ENCODE measurements around the gene BGLAP.

The BGLAP gene

DNA sequence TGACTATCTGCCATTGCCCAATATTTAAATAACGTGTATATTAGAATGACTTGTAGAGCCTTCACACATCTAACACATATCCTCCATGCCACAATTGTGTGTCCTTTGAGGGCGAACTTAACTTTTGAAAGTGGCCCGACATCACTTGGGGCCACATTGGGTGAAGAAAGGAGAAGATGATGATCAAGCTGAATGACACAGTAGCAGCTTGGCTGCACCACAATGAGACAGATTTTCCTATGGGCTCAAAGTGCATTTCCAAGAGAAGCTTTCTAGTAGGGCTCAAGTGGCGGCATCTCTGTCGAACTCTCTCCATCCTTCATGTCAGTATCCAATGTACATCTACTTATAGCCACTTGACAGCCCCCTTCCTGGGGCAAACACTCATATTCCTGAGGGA is 3.7 kb upstream of the BGLAP start:
- no peak overlapping the region for H3K4me3 ChIP-seq (ENCODE audit: low read length)
- peaks cover 9% of the 10 kb centered on the region; the same call in 1 of the 2 replicates for H3K4me1 ChIP-seq (ENCODE audit: control insufficient read depth, low read length)
- TF ChIP-seq EZH2phosphoT487 (IDR thresholded peaks at IDR 0.05; ENCODE audit: borderline replicate concordance, low read length), result no peak
- TF ChIP-seq, protein P1, sequence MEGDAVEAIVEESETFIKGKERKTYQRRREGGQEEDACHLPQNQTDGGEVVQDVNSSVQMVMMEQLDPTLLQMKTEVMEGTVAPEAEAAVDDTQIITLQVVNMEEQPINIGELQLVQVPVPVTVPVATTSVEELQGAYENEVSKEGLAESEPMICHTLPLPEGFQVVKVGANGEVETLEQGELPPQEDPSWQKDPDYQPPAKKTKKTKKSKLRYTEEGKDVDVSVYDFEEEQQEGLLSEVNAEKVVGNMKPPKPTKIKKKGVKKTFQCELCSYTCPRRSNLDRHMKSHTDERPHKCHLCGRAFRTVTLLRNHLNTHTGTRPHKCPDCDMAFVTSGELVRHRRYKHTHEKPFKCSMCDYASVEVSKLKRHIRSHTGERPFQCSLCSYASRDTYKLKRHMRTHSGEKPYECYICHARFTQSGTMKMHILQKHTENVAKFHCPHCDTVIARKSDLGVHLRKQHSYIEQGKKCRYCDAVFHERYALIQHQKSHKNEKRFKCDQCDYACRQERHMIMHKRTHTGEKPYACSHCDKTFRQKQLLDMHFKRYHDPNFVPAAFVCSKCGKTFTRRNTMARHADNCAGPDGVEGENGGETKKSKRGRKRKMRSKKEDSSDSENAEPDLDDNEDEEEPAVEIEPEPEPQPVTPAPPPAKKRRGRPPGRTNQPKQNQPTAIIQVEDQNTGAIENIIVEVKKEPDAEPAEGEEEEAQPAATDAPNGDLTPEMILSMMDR (IDR thresholded peaks at IDR 0.05; ENCODE audit: low read depth, low read length, poor library complexity, severe bottlenecking), result no peak
- H3K27me3 ChIP-seq (ENCODE audit: control insufficient read depth, low read length), result no peaks in the 10 kb centered on the region
- no peak overlapping the region for H3K27ac ChIP-seq (ENCODE audit: low read depth, low read length)
- no peaks in the 10 kb centered on the region for H4K20me1 ChIP-seq (ENCODE audit: control insufficient read depth, insufficient read depth, low read depth, low read length)
- H3K9me3 ChIP-seq (ENCODE audit: control insufficient read depth, insufficient read depth, low read length), result no peaks in the 10 kb centered on the region
- H3F3A ChIP-seq (ENCODE audit: control insufficient read depth, insufficient read depth), result no peaks in the 10 kb centered on the region
- peaks cover 46% of the 10 kb centered on the region for H3K36me3 ChIP-seq (ENCODE audit: control insufficient read depth, low read length)
- H3K9me2 ChIP-seq (replicated peaks; ENCODE audit: control insufficient read depth, low read length), result no peaks in the 10 kb centered on the region
- H3K79me2 ChIP-seq (ENCODE audit: control insufficient read depth, low read length), result no peaks in the 10 kb centered on the region
- H3K4me2 ChIP-seq (ENCODE audit: low read length), result no peak overlapping the region

DNA sequence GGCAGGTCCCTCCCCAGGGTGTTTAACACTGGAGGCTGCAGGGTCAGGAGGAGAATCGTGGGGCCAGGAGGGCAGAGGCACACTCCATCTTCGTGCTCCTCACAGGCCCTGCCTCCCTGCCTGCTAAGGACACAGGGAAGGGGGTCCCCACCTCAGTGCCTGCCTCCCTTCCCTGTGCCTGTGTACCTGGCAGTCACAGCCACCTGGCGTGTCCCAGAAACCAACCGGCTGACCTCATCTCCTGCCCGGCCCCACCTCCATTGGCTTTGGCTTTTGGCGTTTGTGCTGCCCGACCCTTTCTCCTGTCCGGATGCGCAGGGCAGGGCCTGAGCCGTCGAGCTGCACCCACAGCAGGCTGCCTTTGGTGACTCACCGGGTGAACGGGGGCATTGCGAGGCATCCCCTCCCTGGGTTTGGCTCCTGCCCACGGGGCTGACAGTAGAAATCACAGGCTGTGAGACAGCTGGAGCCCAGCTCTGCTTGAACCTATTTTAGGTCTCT is 623 bp upstream of the BGLAP start:
- Histone ChIP-seq H3K4me1 (ENCODE audit: control insufficient read depth, low read length) (peaks cover 27% of the 10 kb centered on the region), H3K4me3 (ENCODE audit: low read length) (no peak overlapping the region), H3K9me3 (ENCODE audit: control insufficient read depth, insufficient read depth, low read length) (no peaks in the 10 kb centered on the region), H3K4me2 (ENCODE audit: low read length) (no peak overlapping the region), H3F3A (ENCODE audit: control insufficient read depth, insufficient read depth) (peaks cover 3% of the 10 kb centered on the region), H3K27me3 (ENCODE audit: control insufficient read depth, low read length) (peaks cover 11% of the 10 kb centered on the region), H3K9me2 (replicated peaks; ENCODE audit: control insufficient read depth, low read length) (no peaks in the 10 kb centered on the region), H3K27ac (ENCODE audit: low read depth, low read length) (no peak overlapping the region), H3K36me3 (ENCODE audit: control insufficient read depth, low read length) (peaks cover 32% of the 10 kb centered on the region), H3K79me2 (ENCODE audit: control insufficient read depth, low read length) (no peaks in the 10 kb centered on the region), H4K20me1 (ENCODE audit: control insufficient read depth, insufficient read depth, low read depth, low read length) (no peaks in the 10 kb centered on the region)
- TF ChIP-seq EZH2phosphoT487 (IDR thresholded peaks at IDR 0.05; ENCODE audit: borderline replicate concordance, low read length), result no peak
- TF ChIP-seq, protein P1 (IDR thresholded peaks at IDR 0.05; ENCODE audit: low read depth, low read length, poor library complexity, severe bottlenecking), result no peak

DNA sequence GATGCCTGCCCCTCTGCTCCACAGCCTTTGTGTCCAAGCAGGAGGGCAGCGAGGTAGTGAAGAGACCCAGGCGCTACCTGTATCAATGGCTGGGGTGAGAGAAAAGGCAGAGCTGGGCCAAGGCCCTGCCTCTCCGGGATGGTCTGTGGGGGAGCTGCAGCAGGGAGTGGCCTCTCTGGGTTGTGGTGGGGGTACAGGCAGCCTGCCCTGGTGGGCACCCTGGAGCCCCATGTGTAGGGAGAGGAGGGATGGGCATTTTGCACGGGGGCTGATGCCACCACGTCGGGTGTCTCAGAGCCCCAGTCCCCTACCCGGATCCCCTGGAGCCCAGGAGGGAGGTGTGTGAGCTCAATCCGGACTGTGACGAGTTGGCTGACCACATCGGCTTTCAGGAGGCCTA is 754 bp downstream of the BGLAP start:
- Histone ChIP-seq H3K36me3 (ENCODE audit: control insufficient read depth, low read length) (peaks cover 22% of the 10 kb centered on the region), H3K4me3 (ENCODE audit: low read length) (no peak overlapping the region), H3F3A (ENCODE audit: control insufficient read depth, insufficient read depth) (peaks cover 6% of the 10 kb centered on the region), H3K27ac (ENCODE audit: low read depth, low read length) (no peak overlapping the region), H3K9me3 (ENCODE audit: control insufficient read depth, insufficient read depth, low read length) (no peaks in the 10 kb centered on the region), H4K20me1 (ENCODE audit: control insufficient read depth, insufficient read depth, low read depth, low read length) (no peaks in the 10 kb centered on the region), H3K4me2 (ENCODE audit: low read length) (no peak overlapping the region), H3K27me3 (ENCODE audit: control insufficient read depth, low read length) (peaks cover 11% of the 10 kb centered on the region), H3K4me1 (ENCODE audit: control insufficient read depth, low read length) (peaks cover 27% of the 10 kb centered on the region), H3K9me2 (replicated peaks; ENCODE audit: control insufficient read depth, low read length) (no peaks in the 10 kb centered on the region), H3K79me2 (ENCODE audit: control insufficient read depth, low read length) (no peaks in the 10 kb centered on the region)
- no peak for TF ChIP-seq EZH2phosphoT487 (IDR thresholded peaks at IDR 0.05; ENCODE audit: borderline replicate concordance, low read length)
- TF ChIP-seq, protein P1 (IDR thresholded peaks at IDR 0.05; ENCODE audit: low read depth, low read length, poor library complexity, severe bottlenecking), result no peak
